ENCODE data around the gene TRIO.

Gene TRIO

GRCh38 chr5:14148890-14149671 lies 5.9 kb downstream of the TRIO start:
- no peak for DNase-seq

GRCh38 chr5:14149672-14150274 lies 6.6 kb downstream of the TRIO start:
- DNase-seq: no peak

- no peak for DNase-seq
Observed at GRCh38 chr5:14151416-14151815, 8.3 kb downstream of the TRIO start.

GRCh38 chr5:14153071-14153864 lies 10.1 kb downstream of the TRIO start:
- no peak for DNase-seq

GRCh38 chr5:14153932-14154731 lies 11.0 kb downstream of the TRIO start:
- peak; percentile 27 for DNase-seq

- no peak for DNase-seq
Observed at GRCh38 chr5:14155075-14155474, 11.9 kb downstream of the TRIO start.

GRCh38 chr5:14155739-14156138 lies 12.6 kb downstream of the TRIO start:
- no peak for DNase-seq

- DNase-seq: no peak
Observed at GRCh38 chr5:14156290-14156649, 13.1 kb downstream of the TRIO start.

- DNase-seq: no peak
Observed at GRCh38 chr5:14156650-14157492, 13.7 kb downstream of the TRIO start.

- DNase-seq: no peak
Observed at GRCh38 chr5:14157493-14157782, 14.3 kb downstream of the TRIO start.

- DNase-seq: no peak
Observed at GRCh38 chr5:14158890-14159666, 15.9 kb downstream of the TRIO start.

GRCh38 chr5:14161825-14162556 lies 18.8 kb downstream of the TRIO start:
- no peak for DNase-seq

- no peak for DNase-seq
Observed at GRCh38 chr5:14164164-14165163, 21.3 kb downstream of the TRIO start.

- DNase-seq: no peak
Observed at GRCh38 chr5:14165375-14166106, 22.4 kb downstream of the TRIO start.

- no peak for DNase-seq
Observed at GRCh38 chr5:14166437-14166836, 23.3 kb downstream of the TRIO start.

- DNase-seq: no peak
Observed at GRCh38 chr5:14167211-14167845, 24.2 kb downstream of the TRIO start.

- no peak for DNase-seq
Observed at GRCh38 chr5:14168144-14168792, 25.1 kb downstream of the TRIO start.

GRCh38 chr5:14168793-14169262 lies 25.7 kb downstream of the TRIO start:
- DNase-seq: no peak

Data from CD4-positive, alpha-beta T cell treated with Interleukin-15 for 1 hour (primary cell).